ENCODE results near the gene ARID4B.
"Not testable (repeated sequence)": the region's sequence is repeated elsewhere in the genome, so short reads cannot be mapped to it uniquely, and the experiment has no call there.

The ARID4B gene

GRCh38 chr1:235296729-235297128 lies 31.2 kb downstream of the ARID4B start:
- no peak for DNase-seq (ENCODE audit: low spot score)

GRCh38 chr1:235295902-235296350 lies 32.1 kb downstream of the ARID4B start:
- DNase-seq (ENCODE audit: low spot score), result no peak

GRCh38 chr1:235293322-235293942 lies 34.5 kb downstream of the ARID4B start:
- no peak for DNase-seq (ENCODE audit: low spot score)

- DNase-seq (ENCODE audit: low spot score), result no peak
Observed at GRCh38 chr1:235292790-235293189, 35.2 kb downstream of the ARID4B start.

- DNase-seq (ENCODE audit: low spot score), result no peak
Observed at GRCh38 chr1:235291599-235292091, 36.3 kb downstream of the ARID4B start.

GRCh38 chr1:235290740-235291502 lies 37.1 kb downstream of the ARID4B start:
- DNase-seq (ENCODE audit: low spot score), result no peak

GRCh38 chr1:235289859-235290739 lies 37.9 kb downstream of the ARID4B start:
- no peak for DNase-seq (ENCODE audit: low spot score)

GRCh38 chr1:235287208-235287882 lies 40.6 kb downstream of the ARID4B start:
- no peak for DNase-seq (ENCODE audit: low spot score)

- DNase-seq (ENCODE audit: low spot score), result no peak
Observed at GRCh38 chr1:235286667-235287066, 41.3 kb downstream of the ARID4B start.

GRCh38 chr1:235284231-235284769 lies 43.7 kb downstream of the ARID4B start:
- no peak for DNase-seq (ENCODE audit: low spot score)

- not testable (repeated sequence) for DNase-seq (ENCODE audit: low spot score)
Observed at GRCh38 chr1:235283636-235284035, 44.3 kb downstream of the ARID4B start.

- no peak for DNase-seq (ENCODE audit: low spot score)
Observed at GRCh38 chr1:235280467-235280866, 47.5 kb downstream of the ARID4B start.

- no peak for DNase-seq (ENCODE audit: low spot score)
Observed at GRCh38 chr1:235279694-235280093, 48.3 kb downstream of the ARID4B start.

- DNase-seq (ENCODE audit: low spot score), result no peak
Observed at GRCh38 chr1:235278915-235279292, 49.1 kb downstream of the ARID4B start.

- no peak for DNase-seq (ENCODE audit: low spot score)
Observed at GRCh38 chr1:235278233-235278914, 49.6 kb downstream of the ARID4B start.

GRCh38 chr1:235277709-235278108 lies 50.3 kb downstream of the ARID4B start:
- DNase-seq (ENCODE audit: low spot score), result no peak

- DNase-seq (ENCODE audit: low spot score), result no peak
Observed at GRCh38 chr1:235275836-235276235, 52.1 kb downstream of the ARID4B start.

- no peak for DNase-seq (ENCODE audit: low spot score)
Observed at GRCh38 chr1:235275223-235275622, 52.8 kb downstream of the ARID4B start.

GRCh38 chr1:235272851-235273250 lies 55.1 kb downstream of the ARID4B start:
- no peak for DNase-seq (ENCODE audit: low spot score)

GRCh38 chr1:235270625-235271024 lies 57.4 kb downstream of the ARID4B start:
- DNase-seq (ENCODE audit: low spot score), result peak; percentile 48

GRCh38 chr1:235269990-235270389 lies 58.0 kb downstream of the ARID4B start:
- DNase-seq (ENCODE audit: low spot score), result not testable (repeated sequence)

All from GM03348 (cell line).